WI38 (cell line): ENCODE measurements around the gene SUSD2.

Source experiments
- H3K4me3 ChIP-seq: 2 replicates; pipeline ENCODE4 v1.5.1; 2011; ENCODE audit warnings: low read depth, mild to moderate bottlenecking, control low read depth, low read length
- TF ChIP-seq, protein P1 (sequence below): IDR thresholded peaks from 2 replicates; pipeline ENCODE4 v1.5.1; 2012; ENCODE audit warnings: low read depth, mild to moderate bottlenecking, control low read depth, low read length

The SUSD2 gene

DNA sequence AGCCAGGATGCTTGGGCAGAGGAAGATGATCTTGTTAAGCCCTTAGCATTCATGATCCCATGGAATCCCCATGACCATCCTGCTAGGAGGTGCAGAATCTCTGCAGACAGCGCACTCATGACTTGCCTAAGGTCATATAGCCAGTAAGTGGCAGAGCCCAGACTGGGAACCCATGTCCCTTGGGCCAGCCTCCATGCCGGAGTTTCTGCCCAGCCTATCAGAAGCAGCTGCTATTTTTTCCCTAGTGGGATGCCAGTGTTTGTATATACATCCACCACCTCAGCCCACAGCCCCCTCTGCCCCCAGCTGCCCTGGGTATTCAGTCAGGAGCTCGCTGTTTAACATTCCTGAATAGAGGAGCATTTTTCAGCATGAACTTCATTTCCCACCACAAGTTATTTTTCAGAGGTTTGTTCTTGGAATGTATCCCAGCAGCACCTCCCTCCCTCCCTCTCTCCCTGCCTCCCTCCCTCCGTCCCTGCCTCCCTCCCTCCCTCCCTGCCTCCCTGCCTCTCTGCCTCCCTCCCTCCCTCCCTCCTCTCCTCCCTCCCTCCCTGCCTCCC, 34.4 kb upstream of the SUSD2 start:
- no peak overlapping the region for H3K4me3 ChIP-seq
- TF ChIP-seq, protein P1, sequence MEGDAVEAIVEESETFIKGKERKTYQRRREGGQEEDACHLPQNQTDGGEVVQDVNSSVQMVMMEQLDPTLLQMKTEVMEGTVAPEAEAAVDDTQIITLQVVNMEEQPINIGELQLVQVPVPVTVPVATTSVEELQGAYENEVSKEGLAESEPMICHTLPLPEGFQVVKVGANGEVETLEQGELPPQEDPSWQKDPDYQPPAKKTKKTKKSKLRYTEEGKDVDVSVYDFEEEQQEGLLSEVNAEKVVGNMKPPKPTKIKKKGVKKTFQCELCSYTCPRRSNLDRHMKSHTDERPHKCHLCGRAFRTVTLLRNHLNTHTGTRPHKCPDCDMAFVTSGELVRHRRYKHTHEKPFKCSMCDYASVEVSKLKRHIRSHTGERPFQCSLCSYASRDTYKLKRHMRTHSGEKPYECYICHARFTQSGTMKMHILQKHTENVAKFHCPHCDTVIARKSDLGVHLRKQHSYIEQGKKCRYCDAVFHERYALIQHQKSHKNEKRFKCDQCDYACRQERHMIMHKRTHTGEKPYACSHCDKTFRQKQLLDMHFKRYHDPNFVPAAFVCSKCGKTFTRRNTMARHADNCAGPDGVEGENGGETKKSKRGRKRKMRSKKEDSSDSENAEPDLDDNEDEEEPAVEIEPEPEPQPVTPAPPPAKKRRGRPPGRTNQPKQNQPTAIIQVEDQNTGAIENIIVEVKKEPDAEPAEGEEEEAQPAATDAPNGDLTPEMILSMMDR: no peak

DNA sequence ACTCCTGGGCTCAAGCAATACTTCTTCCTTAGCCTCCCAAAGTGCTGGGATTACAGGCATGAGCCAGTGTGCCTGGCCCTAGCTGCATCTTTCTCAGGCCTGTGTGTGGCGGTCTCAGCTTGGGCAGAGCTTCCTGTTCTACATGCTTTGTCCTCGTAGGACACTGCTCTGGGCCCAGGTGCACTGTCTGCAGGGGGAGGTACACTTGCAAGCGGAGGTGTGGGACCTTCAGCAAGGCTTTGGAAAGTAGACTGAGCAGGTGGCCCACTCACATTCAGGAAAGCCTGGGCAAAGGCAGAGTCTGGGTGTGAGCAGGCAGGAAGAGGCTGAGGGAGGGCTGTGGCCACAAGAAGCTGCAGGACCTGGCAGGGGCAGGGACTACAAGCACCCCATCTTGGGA, 33.6 kb upstream of the SUSD2 start:
- TF ChIP-seq, protein P1: no peak
- no peak overlapping the region for H3K4me3 ChIP-seq

DNA sequence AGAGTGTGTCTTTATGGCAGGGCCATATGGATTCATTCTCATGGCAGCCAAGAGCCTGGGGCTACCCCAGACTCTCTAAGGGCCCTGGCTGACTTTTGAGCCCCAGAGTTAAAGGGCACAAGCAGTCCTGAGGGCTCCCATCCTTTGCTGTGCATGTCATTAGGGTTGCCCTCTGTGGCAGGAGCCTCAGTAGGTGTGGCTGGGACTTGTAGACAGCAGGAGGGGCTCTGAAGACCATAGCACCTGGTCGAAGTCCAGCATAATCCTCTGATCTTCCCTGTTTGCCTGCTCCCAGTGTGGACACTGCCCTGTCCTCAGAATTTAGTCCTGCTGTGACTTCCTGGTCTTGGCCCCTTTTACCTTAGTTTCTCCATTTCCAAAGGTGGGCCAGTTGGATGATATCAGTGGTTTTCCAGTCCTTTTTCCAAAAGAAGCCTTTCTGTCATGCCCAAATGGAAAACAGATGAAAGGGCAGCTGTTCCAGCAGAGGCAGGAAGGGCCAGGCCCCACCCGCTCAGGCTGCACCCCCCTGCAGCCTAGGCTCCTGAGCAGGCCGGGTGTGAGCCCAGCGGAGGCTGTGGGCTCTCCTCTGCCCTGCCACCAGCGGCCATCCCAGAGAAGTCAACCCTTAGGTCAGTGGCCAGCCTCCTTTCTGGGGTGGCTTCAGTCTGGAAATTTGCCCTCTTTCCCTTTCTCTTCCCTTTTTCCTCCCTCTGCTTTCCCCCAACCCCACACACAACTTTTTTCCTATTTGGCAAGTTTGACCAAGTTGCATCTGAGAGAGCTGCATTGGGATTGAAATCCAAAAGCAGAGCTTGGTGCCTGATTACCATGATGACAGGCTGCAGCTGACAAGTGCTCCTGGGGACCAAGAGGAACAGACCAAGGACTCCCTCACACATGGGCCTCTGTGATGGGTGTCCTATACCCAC, 32.8 kb upstream of the SUSD2 start:
- H3K4me3 ChIP-seq: no peak overlapping the region
- TF ChIP-seq, protein P1: no peak

DNA sequence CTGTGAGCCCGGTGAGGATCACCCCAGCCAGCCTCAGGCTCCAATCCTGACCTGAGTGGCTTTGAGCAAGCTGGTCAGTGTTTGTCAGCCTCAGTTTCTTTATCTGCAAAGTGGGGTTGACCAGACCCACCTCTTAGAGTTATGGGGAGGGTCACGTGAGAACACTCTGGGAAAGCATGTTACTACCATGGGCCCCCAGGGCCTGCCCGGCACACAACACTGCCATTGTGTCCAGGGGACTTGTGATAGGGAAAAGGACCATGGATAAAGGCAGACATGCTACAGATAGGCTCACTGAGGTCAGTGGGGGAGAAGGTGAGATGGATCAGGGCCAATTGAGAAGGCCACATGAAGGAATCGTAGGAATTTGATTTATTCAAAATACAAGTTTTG, 32.1 kb upstream of the SUSD2 start:
- TF ChIP-seq, protein P1: no peak
- no peak overlapping the region for H3K4me3 ChIP-seq

DNA sequence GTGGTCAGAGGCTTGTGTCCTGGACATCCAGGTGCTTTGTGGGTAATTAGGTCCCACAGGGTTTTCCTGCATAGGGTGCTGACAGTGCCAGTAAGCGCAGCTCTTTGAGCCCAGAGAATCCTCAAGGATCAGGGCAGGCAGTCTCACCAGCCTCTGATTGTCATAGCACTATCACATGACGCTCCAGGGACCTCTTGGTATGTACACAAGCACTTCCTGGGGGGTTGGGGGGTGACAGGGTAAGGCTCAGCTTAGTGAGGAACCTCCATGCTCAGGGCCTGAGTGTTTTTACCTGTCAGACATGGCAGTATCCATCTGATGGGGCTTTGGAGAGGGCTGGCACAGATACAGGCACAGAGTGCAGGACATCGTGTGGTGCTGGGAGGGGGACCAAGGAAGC, 27.9 kb upstream of the SUSD2 start:
- H3K4me3 ChIP-seq: no peak overlapping the region
- TF ChIP-seq, protein P1: no peak

DNA sequence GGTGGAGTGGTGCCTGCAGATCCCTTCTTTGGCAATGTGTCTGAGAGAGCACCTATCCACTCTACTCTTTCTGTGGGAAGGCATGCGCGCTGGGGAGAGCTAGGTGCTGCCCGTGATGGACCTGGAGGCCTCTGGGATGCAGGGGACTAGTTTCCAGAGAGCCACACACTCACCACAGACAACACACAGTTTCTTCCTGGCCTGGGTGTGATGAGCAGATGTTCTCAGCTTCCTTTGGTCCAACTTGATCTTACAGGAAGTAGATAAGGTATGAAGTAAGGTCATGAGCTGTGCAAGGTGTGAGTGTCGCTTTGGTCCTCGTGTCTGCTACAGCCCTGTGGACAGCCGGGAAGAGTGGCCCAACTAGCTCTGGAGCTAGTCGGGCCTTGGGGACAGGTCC, 27.3 kb upstream of the SUSD2 start:
- H3K4me3 ChIP-seq: no peak overlapping the region

More for the DNA sequence above, 27.3 kb upstream of the SUSD2 start:
- TF ChIP-seq, protein P1: no peak
